Uterus (tissue), 4 donors: Measurements from ENCODE around the gene NUFIP1. TPM values are rescaled to one million over a fixed set of nuclear protein-coding genes. Genes with fewer than 3 reads are reported as not detected.
"Not testable (repeated sequence)": the region's sequence is repeated elsewhere in the genome, so short reads cannot be mapped to it uniquely, and the experiment has no call there.

Experiments used
- DNase-seq, 2 donors: peaks; one replicate each; pipeline ENCODE4 v3.0.0-alpha.2; 2019 to 2020
- H3K27ac ChIP-seq, 2 donors: fragments of 200-600 bp; sonication (generic); 1 replicate in 1 of 2; 2 replicates in 1 of 2; pipeline ENCODE4 v1.5.1; 2016 to 2018
- H3K27me3 ChIP-seq, 2 donors: fragments of 200-600 bp; sonication (generic); one replicate each; pipeline ENCODE4 v1.5.1; 2018 to 2019; ENCODE audit warnings: control low read depth in 1 of 2
- H3K36me3 ChIP-seq, 2 donors: fragments of 200-600 bp; sonication (generic); one replicate each; pipeline ENCODE4 v1.5.1; 2019; ENCODE audit warnings: control low read depth in 1 of 2
- H3K4me1 ChIP-seq, 2 donors: fragments of 200-600 bp; sonication (generic); one replicate each; pipeline ENCODE4 v1.5.1; 2018 to 2019; ENCODE audit warnings: control low read depth in 1 of 2
- H3K4me3 ChIP-seq, 2 donors: fragments of 200-600 bp; sonication (generic); 1 replicate in 1 of 2; 2 replicates in 1 of 2; pipeline ENCODE4 v1.5.1; 2018 to 2019; ENCODE audit warnings: mild to moderate bottlenecking in 1 of 2
- H3K9me3 ChIP-seq, 2 donors: fragments of 200-600 bp; sonication (generic); one replicate each; pipeline ENCODE4 v1.5.1; 2019; ENCODE audit warnings: control low read depth in 1 of 2
- CTCF ChIP-seq, 4 experiments: fragments of 200-600 bp in 2 of 4; fragments of 450-650 bp in 2 of 4; sonication (generic) in 2 of 4; IDR thresholded peaks; one replicate each; pipeline ENCODE4 v1.5.1; 2016 to 2019; ENCODE audit warnings: antibody characterized with exemption in 4 of 4, mild to moderate bottlenecking in 2 of 4, moderate library complexity in 1 of 4
- POLR2A ChIP-seq, 2 donors: fragments of 450-650 bp; IDR thresholded peaks; one replicate each; pipeline ENCODE4 v1.6.1; 2016; ENCODE audit warnings: antibody characterized with exemption in 2 of 2, mild to moderate bottlenecking in 1 of 2, moderate library complexity in 1 of 2
- intact Hi-C: fragments of 100-400 bp; cut with DNase I; formaldehyde crosslinking; loops from one replicate; pipeline ENCODE4 v1.15.1; 2023; ENCODE audit warnings: low total_unique reads
- total RNA-seq, 4 donors: library from RNA; depleted of rRNA in 3 of 4; stranded (reverse); fragments of >200 nt in 3 of 4; gene quantifications; one replicate each; pipeline versions ENCODE4 v1.1.0 to v1.2.4, GENCODE V29; 2014 to 2023
- donor health status: DM: yes; HTN: yes; CAD: no.

The NUFIP1 gene
- total RNA-seq, 4 donors from 2014 or later: 0.51 to 7.3 (median 2.9) TPM

DNA sequence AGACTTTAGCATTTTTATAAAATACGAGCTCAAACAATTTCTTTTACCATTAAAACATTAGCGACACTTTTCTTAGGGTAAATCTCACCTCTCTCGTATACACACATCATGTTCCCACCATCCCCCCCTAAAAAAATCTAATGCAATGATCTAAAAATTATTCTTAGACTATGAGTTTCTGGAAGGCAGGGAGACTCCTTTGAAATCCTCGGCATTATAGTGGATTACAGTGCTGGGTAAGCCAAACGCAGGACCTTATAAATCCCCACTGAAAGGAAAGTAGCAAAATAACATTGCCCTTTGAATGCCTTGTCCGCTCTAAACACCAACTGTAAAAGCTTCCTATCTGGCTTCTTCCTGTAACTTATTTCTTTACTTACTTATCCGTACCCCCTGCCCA, 35.0 kb downstream of the NUFIP1 start:
- Histone ChIP-seq H3K4me3 (no peak overlapping the region), H3K9me3 (no peaks in the 10 kb centered on the region), H3K27me3 (no peaks in the 10 kb centered on the region), H3K27ac (no peak overlapping the region), H3K36me3 (no peaks in the 10 kb centered on the region), H3K4me1 (no peaks in the 10 kb centered on the region)
- intact Hi-C loops: no loop called here
- no peak for DNase-seq
- TF ChIP-seq CTCF (IDR thresholded peaks at IDR 0.05) (no peak), POLR2A (IDR thresholded peaks at IDR 0.05) (no peak)

DNA sequence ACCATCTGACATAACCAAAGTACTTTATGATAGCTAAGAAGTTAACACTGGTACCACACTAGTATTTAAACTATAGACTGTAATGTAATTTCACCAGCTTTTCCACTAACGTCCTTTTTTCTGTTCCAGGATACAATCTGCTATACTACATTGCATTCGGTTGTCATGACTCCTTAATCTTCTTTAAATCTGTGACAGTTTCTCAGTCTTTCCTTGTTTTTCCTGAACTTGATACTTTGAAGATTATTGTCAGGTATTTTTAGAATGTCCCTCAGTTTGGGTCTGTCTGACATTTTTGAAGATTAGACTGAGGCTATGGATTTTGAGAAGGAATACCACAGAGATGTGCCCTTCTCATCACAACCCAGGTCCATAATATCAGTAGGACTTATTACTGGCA, 36.6 kb downstream of the NUFIP1 start:
- H3K27ac ChIP-seq: no peak overlapping the region
- H3K4me3 ChIP-seq: no peak overlapping the region
- intact Hi-C loops: no loop called here
- no peaks in the 10 kb centered on the region for H3K27me3 ChIP-seq
- H3K4me1 ChIP-seq: no peaks in the 10 kb centered on the region
- H3K36me3 ChIP-seq: no peaks in the 10 kb centered on the region
- TF ChIP-seq CTCF (IDR thresholded peaks at IDR 0.05) (no peak), POLR2A (IDR thresholded peaks at IDR 0.05) (no peak)
- no peaks in the 10 kb centered on the region for H3K9me3 ChIP-seq
- no peak for DNase-seq

DNA sequence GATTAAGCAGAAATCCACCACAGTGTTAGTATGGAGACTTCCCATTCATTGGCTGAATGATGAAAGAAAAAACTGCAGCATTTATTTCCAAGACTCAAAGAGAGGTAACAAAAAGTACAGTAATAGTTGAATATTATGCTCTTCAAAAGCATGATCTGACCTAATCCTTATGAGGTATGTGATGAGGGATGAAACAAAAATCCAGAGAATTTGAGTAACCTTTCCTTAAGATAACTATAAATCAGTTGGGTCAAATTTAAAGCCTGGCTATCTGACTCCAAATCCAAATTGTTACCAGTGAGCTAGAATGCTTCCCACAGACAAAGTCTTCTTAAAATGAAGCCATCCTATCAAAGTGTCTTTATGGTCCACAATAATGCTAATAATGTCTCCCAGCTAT, 38.1 kb downstream of the NUFIP1 start:
- Histone ChIP-seq H3K4me1 (no peaks in the 10 kb centered on the region), H3K36me3 (no peaks in the 10 kb centered on the region), H3K27ac (no peak overlapping the region), H3K9me3 (no peaks in the 10 kb centered on the region), H3K27me3 (no peaks in the 10 kb centered on the region), H3K4me3 (no peak overlapping the region)
- DNase-seq: no peak
- intact Hi-C loops: no loop called here
- TF ChIP-seq CTCF (IDR thresholded peaks at IDR 0.05) (no peak), POLR2A (IDR thresholded peaks at IDR 0.05) (no peak)

DNA sequence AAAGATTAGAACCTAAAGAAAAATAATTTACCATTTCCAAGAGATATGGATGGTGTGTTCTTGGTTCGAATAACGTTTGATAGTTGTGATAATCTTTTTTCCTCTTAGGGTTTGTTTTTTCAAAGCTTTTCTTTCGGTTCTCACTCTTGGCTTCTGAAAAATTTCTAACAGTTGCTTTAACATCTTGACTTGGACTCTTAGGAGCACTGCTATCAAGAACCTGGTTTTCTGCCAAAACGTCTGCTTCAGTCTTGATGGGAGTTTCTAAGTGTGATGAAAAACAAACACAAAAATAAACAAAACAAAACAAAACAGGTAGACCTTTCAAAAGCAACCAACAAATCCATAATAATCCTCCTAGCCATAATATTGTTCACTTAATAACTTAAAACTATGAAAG, 45.9 kb downstream of the NUFIP1 start:
- H3K27me3 ChIP-seq, intact Hi-C loops, H3K36me3 ChIP-seq, H3K4me1 ChIP-seq, H3K4me3 ChIP-seq, H3K27ac ChIP-seq, DNase-seq, H3K9me3 ChIP-seq: not testable (repeated sequence)

GRCh38 chr13:44938854-44939253, 50.4 kb downstream of the NUFIP1 start:
- H3K4me3 ChIP-seq: no peak overlapping the region
- intact Hi-C loops: no loop called here
- H3K4me1 ChIP-seq: no peaks in the 10 kb centered on the region
- TF ChIP-seq POLR2A (IDR thresholded peaks at IDR 0.05): no peak
- TF ChIP-seq CTCF (IDR thresholded peaks at IDR 0.05): no peak
- no peaks in the 10 kb centered on the region for H3K27me3 ChIP-seq
- H3K27ac ChIP-seq: no peak overlapping the region
- H3K36me3 ChIP-seq: no peaks in the 10 kb centered on the region
- H3K9me3 ChIP-seq: no peaks in the 10 kb centered on the region
- DNase-seq: no peak

DNA sequence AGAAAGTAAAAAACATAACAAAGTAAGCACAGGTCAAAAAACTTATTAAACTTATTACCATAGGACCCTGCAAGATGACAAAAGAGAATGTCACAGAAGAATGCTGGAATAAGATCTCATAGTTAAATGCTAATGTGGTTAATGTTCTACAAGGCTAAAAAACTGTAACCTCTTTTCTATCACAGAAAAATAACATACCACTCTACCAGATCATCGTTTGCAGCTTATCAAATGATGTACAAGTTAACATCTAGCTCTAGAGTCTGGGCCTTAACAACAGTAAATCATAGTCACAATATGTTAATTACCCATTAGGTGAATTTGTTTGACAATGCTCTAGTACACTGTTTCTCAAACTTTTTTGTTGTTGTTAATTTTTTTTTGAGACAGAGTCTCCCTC, 53.0 kb downstream of the NUFIP1 start:
- Histone ChIP-seq H3K9me3 (no peaks in the 10 kb centered on the region), H3K4me1 (no peaks in the 10 kb centered on the region), H3K27ac (no peak overlapping the region), H3K27me3 (no peaks in the 10 kb centered on the region), H3K36me3 (no peaks in the 10 kb centered on the region), H3K4me3 (no peak overlapping the region)
- DNase-seq: no peak
- no peak for TF ChIP-seq POLR2A (IDR thresholded peaks at IDR 0.05)
- no peak for TF ChIP-seq CTCF (IDR thresholded peaks at IDR 0.05)
- intact Hi-C loops: no loop called here
